22Rv1 (cell line): ENCODE results near the gene SLC22A7.

ENCODE experiments used
- ZFX ChIP-seq: fragments of 450-650 bp; IDR thresholded peaks from 2 replicates; pipeline ENCODE4 v1.6.1; 2017; ENCODE audit warnings: antibody characterized with exemption, borderline replicate concordance
- TF ChIP-seq, protein P1 (sequence below): fragments of 450-650 bp; IDR thresholded peaks from 2 replicates; pipeline ENCODE4 v1.5.1; 2017; ENCODE audit warnings: mild to moderate bottlenecking

DNA sequence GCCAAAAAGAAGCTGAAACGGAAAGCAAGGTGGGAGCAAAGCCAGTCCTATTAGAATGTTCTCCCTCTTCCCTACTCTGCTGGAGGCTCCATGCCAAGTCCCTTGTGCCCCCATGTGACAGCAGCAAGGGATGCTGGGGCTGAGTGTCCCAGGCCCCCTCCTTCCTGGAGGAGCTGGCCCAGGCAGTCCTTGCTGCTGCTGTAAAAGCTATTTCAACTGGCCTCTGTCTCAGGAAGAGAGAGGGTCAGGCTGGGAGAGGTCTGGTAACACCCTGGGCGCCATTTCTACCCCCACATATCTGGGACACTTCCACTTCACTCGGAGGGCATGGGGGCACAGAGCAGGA is 29.7 kb upstream of the SLC22A7 start:
- TF ChIP-seq, protein P1, sequence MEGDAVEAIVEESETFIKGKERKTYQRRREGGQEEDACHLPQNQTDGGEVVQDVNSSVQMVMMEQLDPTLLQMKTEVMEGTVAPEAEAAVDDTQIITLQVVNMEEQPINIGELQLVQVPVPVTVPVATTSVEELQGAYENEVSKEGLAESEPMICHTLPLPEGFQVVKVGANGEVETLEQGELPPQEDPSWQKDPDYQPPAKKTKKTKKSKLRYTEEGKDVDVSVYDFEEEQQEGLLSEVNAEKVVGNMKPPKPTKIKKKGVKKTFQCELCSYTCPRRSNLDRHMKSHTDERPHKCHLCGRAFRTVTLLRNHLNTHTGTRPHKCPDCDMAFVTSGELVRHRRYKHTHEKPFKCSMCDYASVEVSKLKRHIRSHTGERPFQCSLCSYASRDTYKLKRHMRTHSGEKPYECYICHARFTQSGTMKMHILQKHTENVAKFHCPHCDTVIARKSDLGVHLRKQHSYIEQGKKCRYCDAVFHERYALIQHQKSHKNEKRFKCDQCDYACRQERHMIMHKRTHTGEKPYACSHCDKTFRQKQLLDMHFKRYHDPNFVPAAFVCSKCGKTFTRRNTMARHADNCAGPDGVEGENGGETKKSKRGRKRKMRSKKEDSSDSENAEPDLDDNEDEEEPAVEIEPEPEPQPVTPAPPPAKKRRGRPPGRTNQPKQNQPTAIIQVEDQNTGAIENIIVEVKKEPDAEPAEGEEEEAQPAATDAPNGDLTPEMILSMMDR: no peak
- no peak for TF ChIP-seq ZFX
